K562 (cell line): ENCODE measurements around the gene STMP1.

Source experiments
- CEBPB ChIP-seq: fragments of 450-650 bp; IDR thresholded peaks from 2 replicates; pipeline ENCODE4 v1.6.1; 2016; ENCODE audit warnings: missing genetic modification characterization, missing compliant biosample characterization
- CHD4 ChIP-seq: fragments of 200-600 bp; sonication (generic); IDR thresholded peaks from 3 replicates; pipeline ENCODE4 v1.6.1; 2012; ENCODE audit warnings: low read depth, mild to moderate bottlenecking, mixed read lengths, low read length, inconsistent platforms; ENCODE audit not compliant: insufficient read depth, insufficient replicate concordance, poor library complexity, severe bottlenecking
- CTCF ChIP-seq, 3 experiments: IDR thresholded peaks in 2 of 3; conservative IDR thresholded peaks in 1 of 3; 2 replicates each; pipeline ENCODE4 v1.5.1; 2011 to 2012; ENCODE audit warnings: low read length in 3 of 3, mild to moderate bottlenecking in 3 of 3, control low read depth in 2 of 3, improper control_type of control experiment in 1 of 3, inconsistent platforms in 1 of 3, low read depth in 1 of 3, mixed read lengths in 1 of 3, moderate library complexity in 1 of 3; ENCODE audit not compliant: insufficient read depth in 2 of 3
- EZH2 ChIP-seq: IDR thresholded peaks from 2 replicates; pipeline ENCODE4 v1.6.1; 2012; ENCODE audit warnings: low read depth, mild to moderate bottlenecking, inconsistent platforms, low read length, borderline replicate concordance
- KLF16 ChIP-seq: IDR thresholded peaks from 2 replicates; pipeline ENCODE4 v1.6.1; 2016; ENCODE audit warnings: antibody characterized with exemption
- L3MBTL2 ChIP-seq: fragments of 450-650 bp; IDR thresholded peaks from 2 replicates; pipeline ENCODE4 v1.6.1; 2016; ENCODE audit warnings: mild to moderate bottlenecking, moderate library complexity
- POLR2A ChIP-seq: fragments of 450-650 bp; conservative IDR thresholded peaks from 2 replicates; pipeline ENCODE4 v1.6.1; 2016
- PRDM10 ChIP-seq: fragments of 450-650 bp; IDR thresholded peaks from 2 replicates; pipeline ENCODE4 v1.6.1; 2018; ENCODE audit not compliant: partially characterized antibody
- REST ChIP-seq, 2 experiments: fragments of 450-650 bp; formaldehyde crosslinking in 1 of 2; IDR thresholded peaks; 2 replicates each; pipeline versions ENCODE4 v1.4.0 to v1.6.1; 2014 to 2020; ENCODE audit warnings: mild to moderate bottlenecking in 2 of 2, borderline replicate concordance in 1 of 2, low read depth in 1 of 2
- ZNF274 ChIP-seq: IDR thresholded peaks from 2 replicates; pipeline ENCODE4 v1.6.1; 2011; ENCODE audit warnings: low read depth, mild to moderate bottlenecking, low read length, moderate library complexity, borderline replicate concordance
- TF ChIP-seq, protein P1 (sequence below): sonication (generic); formaldehyde crosslinking; IDR thresholded peaks from 2 replicates; pipeline ENCODE4 v1.8.1; 2022; ENCODE audit warnings: missing genetic modification reagents

DNA sequence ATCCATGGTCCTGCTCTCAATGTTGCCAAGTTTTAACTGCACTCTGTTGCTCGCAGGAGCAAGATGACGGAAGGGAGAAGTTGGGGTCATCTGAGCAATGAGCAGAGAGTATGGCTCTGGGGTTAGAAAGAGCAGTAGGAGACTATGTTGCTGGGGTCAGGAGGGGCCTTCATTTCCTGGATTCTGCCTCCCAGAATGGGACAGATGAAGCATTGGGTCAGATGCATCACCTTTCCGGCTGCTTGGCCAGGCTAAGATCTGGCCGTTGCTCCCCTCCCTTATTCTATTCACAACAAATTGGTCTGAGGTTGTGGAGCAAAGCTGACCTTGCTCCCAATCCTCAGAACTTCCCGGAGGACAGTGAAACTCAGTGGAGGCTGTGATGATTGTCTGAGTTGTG lies 22.4 kb downstream of the STMP1 start:
- TF ChIP-seq CTCF (IDR thresholded peaks at IDR 0.05 in 2 of 3, conservative IDR thresholded peaks at IDR 0.05 in 1 of 3; ENCODE audit: insufficient read depth in 2 of 3, low read depth in 1 of 3, low read length in 3 of 3) (no peak), PRDM10 (no peak), REST (IDR thresholded peaks at IDR 0.05; ENCODE audit: borderline replicate concordance) (no peak), REST (CRISPR knock-in tag; IDR thresholded peaks at IDR 0.05; ENCODE audit: low read depth) (no peak), KLF16 (no peak), ZNF274 (no peak), L3MBTL2 (no peak), POLR2A (no peak), CEBPB (tag) (no peak), CHD4 (no peak), EZH2 (no peak)
- TF ChIP-seq, protein P1, sequence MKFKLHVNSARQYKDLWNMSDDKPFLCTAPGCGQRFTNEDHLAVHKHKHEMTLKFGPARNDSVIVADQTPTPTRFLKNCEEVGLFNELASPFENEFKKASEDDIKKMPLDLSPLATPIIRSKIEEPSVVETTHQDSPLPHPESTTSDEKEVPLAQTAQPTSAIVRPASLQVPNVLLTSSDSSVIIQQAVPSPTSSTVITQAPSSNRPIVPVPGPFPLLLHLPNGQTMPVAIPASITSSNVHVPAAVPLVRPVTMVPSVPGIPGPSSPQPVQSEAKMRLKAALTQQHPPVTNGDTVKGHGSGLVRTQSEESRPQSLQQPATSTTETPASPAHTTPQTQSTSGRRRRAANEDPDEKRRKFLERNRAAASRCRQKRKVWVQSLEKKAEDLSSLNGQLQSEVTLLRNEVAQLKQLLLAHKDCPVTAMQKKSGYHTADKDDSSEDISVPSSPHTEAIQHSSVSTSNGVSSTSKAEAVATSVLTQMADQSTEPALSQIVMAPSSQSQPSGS (CRISPR knock-in tag): no peak
